ENCODE results near the gene PSMD11. TPM values are rescaled to one million over a fixed set of nuclear protein-coding genes. Genes with fewer than 3 reads are reported as not detected.

The PSMD11 gene
- total RNA-seq, 1 experiment from 2014 or later = 169 TPM

GRCh38 chr17:32510466-32510865, 66.2 kb downstream of the PSMD11 start:
- H3K27ac Mint-ChIP-seq = 0 out of 7 replicates have a peak overlapping the region, but pooled peaks of 1 of the 3 experiments have one; percentile 24
- Histone ChIP-seq H3K56ac (ENCODE audit: insufficient read length, low read depth, low read length) (no peak overlapping the region), H4K8ac (replicated peaks; ENCODE audit: insufficient read length, low read depth, low read length) (no peak overlapping the region), H4K20me1 (ENCODE audit: control insufficient read depth, insufficient read depth, insufficient read length) (no peaks in the 10 kb centered on the region), H3K4me2 (ENCODE audit: insufficient read depth, insufficient read length, low read length) (no peak overlapping the region), H3K9ac (ENCODE audit: extremely low read depth, insufficient read length, low read length) (no peak overlapping the region), H3K27ac (ENCODE audit: insufficient read length, low read depth, low read length) (no peak overlapping the region), H3K79me2 (ENCODE audit: insufficient read depth, low read length) (no peaks in the 10 kb centered on the region), H2BK5ac (ENCODE audit: insufficient read length, low read length) (no peak overlapping the region), H2AFZ (ENCODE audit: low read length) (no peak overlapping the region), H2BK120ac (ENCODE audit: low read depth, low read length, poor library complexity, severe bottlenecking) (no peak overlapping the region), H2BK20ac (ENCODE audit: low read depth, low read length, poor library complexity, severe bottlenecking) (no peak overlapping the region), H4K91ac (ENCODE audit: insufficient read length, low read depth, low read length) (no peak overlapping the region), H2BK12ac (ENCODE audit: insufficient read length, low read depth, low read length) (no peak overlapping the region), H4K5ac (ENCODE audit: insufficient read length, low read depth, low read length) (no peak overlapping the region), H3K4ac (ENCODE audit: low read depth, low read length) (no peak overlapping the region), H3K23me2 (ENCODE audit: insufficient read length, low read depth, low read length, poor library complexity, severe bottlenecking) (no peaks in the 10 kb centered on the region), H3K18ac (ENCODE audit: insufficient read length, low read depth, low read length) (no peak overlapping the region), H3K14ac (ENCODE audit: insufficient read depth, low read length) (no peak overlapping the region), H3K4me1 (ENCODE audit: insufficient read depth, low read length) (no peaks in the 10 kb centered on the region), H3T11ph (ENCODE audit: low read length) (no peak overlapping the region), H3K9me3 (ENCODE audit: control insufficient read depth, low read depth, low read length) (no peaks in the 10 kb centered on the region), H3K23ac (ENCODE audit: insufficient read length, low read depth, low read length) (no peak overlapping the region), H2BK15ac (ENCODE audit: low read depth, low read length) (no peak overlapping the region), H3K79me1 (ENCODE audit: insufficient read depth, low read depth, low read length, poor library complexity, severe bottlenecking) (no peaks in the 10 kb centered on the region), H3K27me3 (ENCODE audit: insufficient read depth, low read length) (no peaks in the 10 kb centered on the region), H2AK5ac (ENCODE audit: insufficient read length, low read length) (no peak overlapping the region)
- no peak overlapping the region for H3K4me3 Mint-ChIP-seq
- H3K4me1 Mint-ChIP-seq = peaks cover 9 to 18% of the 10 kb centered on the region in 2 experiments
- no CpG with 5 or more reads among the region's 7 CpGs for WGBS (ENCODE audit: extremely low coverage, insufficient read length, low lambda C conversion rate)
- H3K27me3 Mint-ChIP-seq (ENCODE audit: low read depth) = no peaks in the 10 kb centered on the region
- no peak for DNase-seq
- H3K9me3 Mint-ChIP-seq = no peaks in the 10 kb centered on the region
- no peaks in the 10 kb centered on the region for H3K36me3 Mint-ChIP-seq (ENCODE audit: insufficient read depth in 1 of 3, low read depth in 3 of 3)
- TF ChIP-seq, protein P1, sequence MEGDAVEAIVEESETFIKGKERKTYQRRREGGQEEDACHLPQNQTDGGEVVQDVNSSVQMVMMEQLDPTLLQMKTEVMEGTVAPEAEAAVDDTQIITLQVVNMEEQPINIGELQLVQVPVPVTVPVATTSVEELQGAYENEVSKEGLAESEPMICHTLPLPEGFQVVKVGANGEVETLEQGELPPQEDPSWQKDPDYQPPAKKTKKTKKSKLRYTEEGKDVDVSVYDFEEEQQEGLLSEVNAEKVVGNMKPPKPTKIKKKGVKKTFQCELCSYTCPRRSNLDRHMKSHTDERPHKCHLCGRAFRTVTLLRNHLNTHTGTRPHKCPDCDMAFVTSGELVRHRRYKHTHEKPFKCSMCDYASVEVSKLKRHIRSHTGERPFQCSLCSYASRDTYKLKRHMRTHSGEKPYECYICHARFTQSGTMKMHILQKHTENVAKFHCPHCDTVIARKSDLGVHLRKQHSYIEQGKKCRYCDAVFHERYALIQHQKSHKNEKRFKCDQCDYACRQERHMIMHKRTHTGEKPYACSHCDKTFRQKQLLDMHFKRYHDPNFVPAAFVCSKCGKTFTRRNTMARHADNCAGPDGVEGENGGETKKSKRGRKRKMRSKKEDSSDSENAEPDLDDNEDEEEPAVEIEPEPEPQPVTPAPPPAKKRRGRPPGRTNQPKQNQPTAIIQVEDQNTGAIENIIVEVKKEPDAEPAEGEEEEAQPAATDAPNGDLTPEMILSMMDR (conservative IDR thresholded peaks at IDR 0.05) = no peak
